HCT116 (cell line): ENCODE data around the gene TNFRSF9. TPM values are rescaled to one million over a fixed set of nuclear protein-coding genes. Genes with fewer than 3 reads are reported as not detected.
"Not testable (repeated sequence)": the region's sequence is repeated elsewhere in the genome, so short reads cannot be mapped to it uniquely, and the experiment has no call there.

Source experiments
- ATAC-seq: fragments of 200-7000 bp; cut with Tn5 transposase; 2 replicates; pipeline ENCODE4 v1.9.1; 2020; ENCODE audit warnings: mild to moderate bottlenecking, moderate library complexity
- BruUV-seq: library from RNA; stranded (reverse); fragments of 400-500 nt; replicated peaks from 2 replicates; lab custom pipeline; 2021; lab: Mats Ljungman, UMichigan
- CTCF ChIA-PET: fragments of 300-600 bp; sonication (Branson Sonifier 250); formaldehyde crosslinking; loops from one replicate; lab custom pipeline; 2021; ENCODE audit warnings: antibody characterized with exemption; lab: Charles Lee
- POLR2A ChIA-PET: fragments of 300-600, 350-600 bp; sonication (Branson Sonifier 250); formaldehyde crosslinking; loops from one replicate; lab custom pipeline; 2021; ENCODE audit warnings: antibody characterized with exemption; lab: Charles Lee
- RAD21 ChIA-PET, 2 experiments: fragments of 300-600 bp; sonication (Branson Sonifier 250); formaldehyde crosslinking; loops; one replicate each; lab custom pipeline; 2023; ENCODE audit warnings: low total read pairs in 2 of 2; ENCODE audit not compliant: uncharacterized antibody in 2 of 2, unreplicated experiment in 2 of 2, low non-redundant PET in 1 of 2; lab: Charles Lee
- DNase-seq: peaks from one replicate; pipeline ENCODE4 v3.0.0-alpha.2; 2010; ENCODE audit warnings: low read depth, low spot score
- H2AFZ ChIP-seq: fragments of 200-600 bp; shearing (Covaris generic), sonication (generic); 2 replicates; pipeline ENCODE4 v1.6.1; 2017; ENCODE audit warnings: low read depth, mixed run types, mixed read lengths, antibody characterized with exemption, low read length; ENCODE audit not compliant: poor library complexity, severe bottlenecking
- H3K27ac ChIP-seq: 2 replicates; pipeline ENCODE4 v1.5.1; 2012; ENCODE audit warnings: low read depth, low read length
- H3K27me3 ChIP-seq: fragments of 200-600 bp; sonication (generic); 2 replicates; pipeline ENCODE4 v1.6.1; 2016; ENCODE audit warnings: mixed run types, low read length, mixed read lengths; ENCODE audit not compliant: insufficient read depth
- H3K36me3 ChIP-seq, 2 experiments: fragments of 200-500 bp in 1 of 2; fragments of 200-600 bp in 1 of 2; sonication (Bioruptor generic) in 1 of 2; sonication (generic) in 1 of 2; 2 replicates each; pipeline versions ENCODE4 v1.5.1 to v1.6.1; 2014 to 2016; ENCODE audit warnings: low read length in 2 of 2, inconsistent platforms in 1 of 2, mixed read lengths in 1 of 2, mixed run types in 1 of 2; ENCODE audit not compliant: insufficient read depth in 2 of 2, control insufficient read depth in 1 of 2
- H3K4me1 ChIP-seq, 2 experiments: fragments of 200-600 bp in 1 of 2; sonication (generic) in 1 of 2; 2 replicates each; pipeline versions ENCODE4 v1.5.1 to v1.6.1; 2012 to 2017; ENCODE audit warnings: low read length in 2 of 2, inconsistent platforms in 1 of 2, mild to moderate bottlenecking in 1 of 2, mixed read lengths in 1 of 2, mixed run types in 1 of 2, moderate library complexity in 1 of 2; ENCODE audit not compliant: insufficient read depth in 2 of 2, control insufficient read depth in 1 of 2
- H3K4me2 ChIP-seq: fragments of 200-600 bp; sonication (generic); 2 replicates; pipeline ENCODE4 v1.6.1; 2017; ENCODE audit warnings: mixed run types, low read length, mixed read lengths
- H3K4me3 ChIP-seq, 2 experiments: fragments of 200-600 bp in 1 of 2; sonication (generic) in 1 of 2; replicated peaks in 1 of 2; 2 replicates each; pipeline ENCODE4 v1.5.1; 2011 to 2016; ENCODE audit warnings: low read length in 2 of 2, control low read depth in 1 of 2, low read depth in 1 of 2, mild to moderate bottlenecking in 1 of 2, mixed read lengths in 1 of 2, mixed run types in 1 of 2
- H3K79me2 ChIP-seq: fragments of 200-600 bp; sonication (generic); 2 replicates; pipeline ENCODE4 v1.6.1; 2017; ENCODE audit warnings: mild to moderate bottlenecking, mixed run types, low read length, moderate library complexity, mixed read lengths; ENCODE audit not compliant: insufficient read depth
- H3K9ac ChIP-seq: fragments of 200-600 bp; sonication (generic); 2 replicates; pipeline ENCODE4 v1.6.1; 2016; ENCODE audit warnings: low read length, mixed read lengths
- H3K9me2 ChIP-seq: fragments of 200-600 bp; sonication (generic), shearing (Covaris generic); 2 replicates; pipeline ENCODE4 v1.6.1; 2017; ENCODE audit warnings: mixed run types, mild to moderate bottlenecking, moderate library complexity; ENCODE audit not compliant: insufficient read depth
- H3K9me3 ChIP-seq, 2 experiments: fragments of 200-500 bp in 1 of 2; fragments of 200-600 bp in 1 of 2; sonication (Bioruptor generic) in 1 of 2; sonication (generic) in 1 of 2; 2 replicates each; pipeline ENCODE4 v1.6.1; 2014 to 2017; ENCODE audit warnings: low read length in 2 of 2, mixed read lengths in 2 of 2, inconsistent platforms in 1 of 2, low read depth in 1 of 2, mild to moderate bottlenecking in 1 of 2, mixed run types in 1 of 2, moderate library complexity in 1 of 2; ENCODE audit not compliant: control insufficient read depth in 1 of 2, insufficient read depth in 1 of 2
- H4K20me1 ChIP-seq: fragments of 200-600 bp; sonication (generic), shearing (Covaris generic); 2 replicates; pipeline ENCODE4 v1.6.1; 2017; ENCODE audit warnings: mixed run types, mild to moderate bottlenecking, moderate library complexity; ENCODE audit not compliant: insufficient read depth
- ATF3 ChIP-seq: IDR thresholded peaks from 2 replicates; pipeline ENCODE4 v1.6.1; 2012
- CBX3 ChIP-seq: IDR thresholded peaks from 2 replicates; pipeline ENCODE4 v1.6.1; 2012; ENCODE audit warnings: low read depth
- CTCF ChIP-seq, 3 experiments: fragments of 200-600 bp in 1 of 3; sonication (generic) in 1 of 3; IDR thresholded peaks in 2 of 3; conservative IDR thresholded peaks in 1 of 3; 2 replicates each; pipeline ENCODE4 v1.5.1; 2012 to 2017; ENCODE audit warnings: low read depth in 2 of 3, low read length in 2 of 3, antibody characterized with exemption in 1 of 3, borderline replicate concordance in 1 of 3, control low read depth in 1 of 3, mild to moderate bottlenecking in 1 of 3, mixed read lengths in 1 of 3, mixed run types in 1 of 3, moderate library complexity in 1 of 3; ENCODE audit not compliant: insufficient read depth in 1 of 3
- EGR1 ChIP-seq: IDR thresholded peaks from 2 replicates; pipeline ENCODE4 v1.6.1; 2012; ENCODE audit warnings: low read depth
- ELF1 ChIP-seq: IDR thresholded peaks from 2 replicates; pipeline ENCODE4 v1.6.1; 2012; ENCODE audit warnings: low read depth, borderline replicate concordance
- EZH2phosphoT487 ChIP-seq: fragments of 200-600 bp; IDR thresholded peaks from 2 replicates; pipeline ENCODE4 v1.6.1; 2018; ENCODE audit warnings: antibody characterized with exemption, borderline replicate concordance
- FOSL1 ChIP-seq: IDR thresholded peaks from 2 replicates; pipeline ENCODE4 v1.6.1; 2012; ENCODE audit warnings: low read depth
- JUND ChIP-seq: IDR thresholded peaks from 2 replicates; pipeline ENCODE4 v1.6.1; 2012
- POLR2A ChIP-seq: IDR thresholded peaks from 2 replicates; pipeline ENCODE4 v1.7.0; 2011; ENCODE audit warnings: borderline replicate concordance; ENCODE audit not compliant: insufficient read depth, insufficient read length; ENCODE audit errors: extremely low read depth
- POLR2AphosphoS5 ChIP-seq: IDR thresholded peaks from 2 replicates; pipeline ENCODE4 v1.6.1; 2011; ENCODE audit warnings: mild to moderate bottlenecking, low read depth, low read length, moderate library complexity
- RAD21 ChIP-seq: IDR thresholded peaks from 2 replicates; pipeline ENCODE4 v1.6.1; 2012; ENCODE audit warnings: low read depth, mild to moderate bottlenecking
- SIN3A ChIP-seq: IDR thresholded peaks from 2 replicates; pipeline ENCODE4 v1.6.1; 2012; ENCODE audit warnings: low read depth
- SP1 ChIP-seq: IDR thresholded peaks from 2 replicates; pipeline ENCODE4 v1.6.1; 2012; ENCODE audit warnings: low read depth
- SRF ChIP-seq: IDR thresholded peaks from 2 replicates; pipeline ENCODE4 v1.6.1; 2012; ENCODE audit warnings: low read depth
- YY1 ChIP-seq: IDR thresholded peaks from 2 replicates; pipeline ENCODE4 v1.6.1; 2011; ENCODE audit warnings: low read length, low read depth, moderate library complexity, mild to moderate bottlenecking; ENCODE audit not compliant: insufficient replicate concordance; ENCODE audit errors: extremely low read depth
- ZBTB33 ChIP-seq: IDR thresholded peaks from 2 replicates; pipeline ENCODE4 v1.6.1; 2011; ENCODE audit warnings: mild to moderate bottlenecking, low read length, moderate library complexity; ENCODE audit not compliant: insufficient replicate concordance; ENCODE audit errors: extremely low read depth
- ZFX ChIP-seq: fragments of 450-650 bp; IDR thresholded peaks from 2 replicates; pipeline ENCODE4 v1.6.1; 2017
- ZNF274 ChIP-seq: fragments of 200-500 bp; sonication (Bioruptor generic); IDR thresholded peaks from 2 replicates; pipeline ENCODE4 v1.6.1; 2014; ENCODE audit warnings: mild to moderate bottlenecking, low read depth, low read length, inconsistent platforms
- intact Hi-C: fragments of 100-400 bp; cut with micrococcal nuclease; formaldehyde crosslinking; loops from 2 replicates; pipeline ENCODE4 v1.10.0; 2022
- total RNA-seq: library from RNA; stranded (reverse); gene quantifications from one replicate; pipeline ENCODE4 v1.2.1, GENCODE V29; 2021; ENCODE audit not compliant: unreplicated experiment

TNFRSF9 gene
- total RNA-seq, 1 experiment from 2014 or later = 0.20 TPM

GRCh38 chr1:7919880-7920279 is 20.8 kb downstream of the TNFRSF9 start:
- intact Hi-C loops = no loop called here
- no peaks in the 10 kb centered on the region for H3K36me3 ChIP-seq
- ChIA-PET POLR2A (no interaction called here), RAD21 (no interaction called here)
- no peak overlapping the region for H3K27ac ChIP-seq
- no peaks in the 10 kb centered on the region for H4K20me1 ChIP-seq
- H3K9me3 ChIP-seq = no peaks in the 10 kb centered on the region
- DNase-seq = no peak
- BruUV-seq = no TSS peak
- H3K27me3 ChIP-seq = no peaks in the 10 kb centered on the region
- H3K4me1 ChIP-seq = peaks cover 0 to 7% of the 10 kb centered on the region in 2 experiments; a peak in 2 of 4 replicates
- TF ChIP-seq ZFX (no peak), ELF1 (no peak), FOSL1 (no peak), ZNF274 (no peak), RAD21 (no peak), POLR2AphosphoS5 (no peak), ATF3 (no peak), CTCF (IDR thresholded peaks at IDR 0.05 in 2 of 3, conservative IDR thresholded peaks at IDR 0.05 in 1 of 3; ENCODE audit: borderline replicate concordance in 1 of 3, insufficient read depth in 1 of 3, low read depth in 2 of 3, low read length in 2 of 3) (no peak), SP1 (no peak), ZBTB33 (no peak), EZH2phosphoT487 (no peak), SRF (no peak), SIN3A (no peak), JUND (no peak), YY1 (no peak), CBX3 (no peak), POLR2A (no peak), EGR1 (no peak)
- TF ChIP-seq, all 23 proteins: peak for 0
- Histone ChIP-seq H3K9me2 (no peaks in the 10 kb centered on the region), H2AFZ (no peak overlapping the region), H3K4me2 (no peak overlapping the region), H3K79me2 (no peaks in the 10 kb centered on the region), H3K4me3 (no peak overlapping the region), H3K9ac (no peak overlapping the region)
- CTCF ChIA-PET = no interaction called here
- ATAC-seq = no peak

- H3K4me3 ChIP-seq, H4K20me1 ChIP-seq, H2AFZ ChIP-seq, intact Hi-C loops, H3K9ac ChIP-seq, H3K79me2 ChIP-seq, H3K27me3 ChIP-seq, RAD21 ChIA-PET, BruUV-seq, H3K9me2 ChIP-seq, POLR2A ChIA-PET, DNase-seq, CTCF ChIA-PET, H3K9me3 ChIP-seq, H3K4me2 ChIP-seq, ATAC-seq, H3K36me3 ChIP-seq, H3K27ac ChIP-seq: not testable (repeated sequence)
- H3K4me1 ChIP-seq = peaks cover 0 to 13% of the 10 kb centered on the region in 2 experiments; a peak in 3 of 4 replicates
Observed at GRCh38 chr1:7917971-7918370, 22.7 kb downstream of the TNFRSF9 start.
